H9 (cell line): ENCODE data around the gene PLA2G15. TPM values are rescaled to one million over a fixed set of nuclear protein-coding genes. Genes with fewer than 3 reads are reported as not detected.

Experiments used
- DNase-seq: peaks from one replicate; pipeline ENCODE4 v3.0.0-alpha.2; 2017
- H2AFZ ChIP-seq: one replicate; pipeline ENCODE4 v1.6.1; 2013; ENCODE audit warnings: mild to moderate bottlenecking, low read length, control low read depth, moderate library complexity
- H2AK5ac ChIP-seq: 2 replicates; pipeline ENCODE4 v1.6.1; 2013; ENCODE audit warnings: low read length, control low read depth, mixed read lengths; ENCODE audit not compliant: insufficient read length
- H2BK120ac ChIP-seq: one replicate; pipeline ENCODE4 v1.6.1; 2013; ENCODE audit warnings: low read depth, mild to moderate bottlenecking, low read length, control low read depth, inconsistent platforms; ENCODE audit not compliant: poor library complexity, severe bottlenecking
- H2BK12ac ChIP-seq: 2 replicates; pipeline ENCODE4 v1.6.1; 2013; ENCODE audit warnings: low read length, control low read depth, mixed read lengths, low read depth; ENCODE audit not compliant: insufficient read length
- H2BK15ac ChIP-seq: 2 replicates; pipeline ENCODE4 v1.6.1; 2013; ENCODE audit warnings: low read depth, low read length, control low read depth
- H2BK20ac ChIP-seq: one replicate; pipeline ENCODE4 v1.6.1; 2013; ENCODE audit warnings: low read depth, mild to moderate bottlenecking, low read length, control low read depth, inconsistent platforms; ENCODE audit not compliant: poor library complexity, severe bottlenecking
- H2BK5ac ChIP-seq: 2 replicates; pipeline ENCODE4 v1.6.1; 2013; ENCODE audit warnings: low read length, control low read depth, mixed read lengths; ENCODE audit not compliant: insufficient read length
- H3K14ac ChIP-seq: 2 replicates; pipeline ENCODE4 v1.6.1; 2013; ENCODE audit warnings: low read length, control low read depth; ENCODE audit not compliant: insufficient read depth
- H3K18ac ChIP-seq: 2 replicates; pipeline ENCODE4 v1.6.1; 2013; ENCODE audit warnings: low read depth, mild to moderate bottlenecking, mixed read lengths, low read length, control low read depth; ENCODE audit not compliant: insufficient read length
- H3K23ac ChIP-seq: 2 replicates; pipeline ENCODE4 v1.6.1; 2013; ENCODE audit warnings: low read length, control low read depth, mixed read lengths, low read depth; ENCODE audit not compliant: insufficient read length
- H3K23me2 ChIP-seq: 2 replicates; pipeline ENCODE4 v1.6.1; 2013; ENCODE audit warnings: low read depth, mild to moderate bottlenecking, mixed read lengths, low read length, control low read depth; ENCODE audit not compliant: insufficient read length, poor library complexity, severe bottlenecking
- H3K27ac ChIP-seq: 2 replicates; pipeline ENCODE4 v1.5.1; 2013; ENCODE audit warnings: low read length, control low read depth, mixed read lengths, low read depth; ENCODE audit not compliant: insufficient read length
- H3K27me3 ChIP-seq: 2 replicates; pipeline ENCODE4 v1.6.1; 2013; ENCODE audit warnings: low read length, control low read depth, inconsistent platforms; ENCODE audit not compliant: insufficient read depth
- H3K4ac ChIP-seq: 2 replicates; pipeline ENCODE4 v1.6.1; 2013; ENCODE audit warnings: low read depth, mild to moderate bottlenecking, control low read depth, inconsistent platforms, low read length, moderate library complexity
- H3K4me1 ChIP-seq: 2 replicates; pipeline ENCODE4 v1.6.1; 2013; ENCODE audit warnings: low read length, control low read depth, inconsistent platforms; ENCODE audit not compliant: insufficient read depth
- H3K4me2 ChIP-seq: 2 replicates; pipeline ENCODE4 v1.6.1; 2013; ENCODE audit warnings: low read length, control low read depth, mixed read lengths; ENCODE audit not compliant: insufficient read length, insufficient read depth
- H3K56ac ChIP-seq: 2 replicates; pipeline ENCODE4 v1.6.1; 2013; ENCODE audit warnings: low read depth, mild to moderate bottlenecking, mixed read lengths, low read length, control low read depth; ENCODE audit not compliant: insufficient read length
- H3K79me1 ChIP-seq: 2 replicates; pipeline ENCODE4 v1.6.1; 2013; ENCODE audit warnings: low read depth, mild to moderate bottlenecking, moderate library complexity, low read length, control low read depth, inconsistent platforms; ENCODE audit not compliant: insufficient read depth, poor library complexity, severe bottlenecking
- H3K79me2 ChIP-seq: 2 replicates; pipeline ENCODE4 v1.6.1; 2013; ENCODE audit warnings: low read length, control low read depth, inconsistent platforms; ENCODE audit not compliant: insufficient read depth
- H3K9ac ChIP-seq: 2 replicates; pipeline ENCODE4 v1.6.1; 2013; ENCODE audit warnings: low read length, control low read depth, mixed read lengths; ENCODE audit not compliant: insufficient read length; ENCODE audit errors: extremely low read depth
- H3K9me3 ChIP-seq: one replicate; pipeline ENCODE4 v1.6.1; 2013; ENCODE audit warnings: low read depth, low read length, inconsistent platforms; ENCODE audit not compliant: control insufficient read depth
- H3T11ph ChIP-seq: one replicate; pipeline ENCODE4 v1.6.1; 2013; ENCODE audit warnings: mild to moderate bottlenecking, low read length, control low read depth, inconsistent platforms
- H4K20me1 ChIP-seq: one replicate; pipeline ENCODE4 v1.6.1; 2013; ENCODE audit not compliant: control insufficient read depth, insufficient read length, insufficient read depth
- H4K5ac ChIP-seq: 2 replicates; pipeline ENCODE4 v1.6.1; 2013; ENCODE audit warnings: low read depth, mild to moderate bottlenecking, mixed read lengths, low read length, control low read depth; ENCODE audit not compliant: insufficient read length
- H4K8ac ChIP-seq: replicated peaks from 2 replicates; pipeline ENCODE4 v1.6.1; 2013; ENCODE audit warnings: low read length, control low read depth, mixed read lengths, low read depth; ENCODE audit not compliant: insufficient read length
- H4K91ac ChIP-seq: 2 replicates; pipeline ENCODE4 v1.6.1; 2013; ENCODE audit warnings: low read depth, mild to moderate bottlenecking, moderate library complexity, mixed read lengths, low read length, control low read depth; ENCODE audit not compliant: insufficient read length
- H3K27ac Mint-ChIP-seq, 3 experiments: 2 replicates in 2 of 3; 3 replicates in 1 of 3; pipeline ENCODE4 v1.8.0; 2020 to 2021; ENCODE audit warnings: mixed read lengths in 3 of 3, mild to moderate bottlenecking in 1 of 3, moderate library complexity in 1 of 3
- H3K27me3 Mint-ChIP-seq: 2 replicates; pipeline ENCODE4 v1.8.0; 2021; ENCODE audit warnings: low read depth, mild to moderate bottlenecking, moderate library complexity, mixed read lengths
- H3K36me3 Mint-ChIP-seq, 3 experiments: 2 replicates in 2 of 3; 3 replicates in 1 of 3; pipeline ENCODE4 v1.8.0; 2020 to 2021; ENCODE audit warnings: low read depth in 3 of 3, mixed read lengths in 3 of 3; ENCODE audit not compliant: insufficient read depth in 1 of 3
- H3K4me1 Mint-ChIP-seq, 2 experiments: 2 replicates each; pipeline ENCODE4 v1.8.0; 2020; ENCODE audit warnings: mixed read lengths in 2 of 2
- H3K4me3 Mint-ChIP-seq, 2 experiments: 2 replicates in 1 of 2; 3 replicates in 1 of 2; pipeline ENCODE4 v1.8.0; 2020 to 2021; ENCODE audit warnings: mild to moderate bottlenecking in 2 of 2, mixed read lengths in 2 of 2, moderate library complexity in 1 of 2
- H3K9me3 Mint-ChIP-seq, 2 experiments: 2 replicates in 1 of 2; 3 replicates in 1 of 2; pipeline ENCODE4 v1.8.0; 2020; ENCODE audit warnings: mild to moderate bottlenecking in 2 of 2, mixed read lengths in 2 of 2, moderate library complexity in 1 of 2
- CTCF ChIP-seq: fragments of 200-600 bp; sonication (generic); conservative IDR thresholded peaks from 3 replicates; pipeline ENCODE4 v1.8.0; 2021; ENCODE audit warnings: antibody characterized with exemption, mild to moderate bottlenecking
- WGBS: extraction: QIAGEN DNeasy Blood & Tissue Kit; methylation state at CpG from one replicate; pipeline ENCODE4 v1.1.7; 2013; ENCODE audit warnings: missing lambda C conversion rate, low lambda C conversion rate, mixed read lengths; ENCODE audit not compliant: insufficient read length; ENCODE audit errors: extremely low coverage; 5-methylcytosine and 5-hydroxymethylcytosine counted together
- total RNA-seq: library from RNA; stranded (reverse); gene quantifications from 2 replicates; pipeline ENCODE4 v1.2.1, GENCODE V29; 2021

Gene PLA2G15
- total RNA-seq, 1 experiment from 2014 or later = 11.0 TPM

GRCh38 chr16:68227850-68228553 lies 17.2 kb upstream of the PLA2G15 start:
- no peak for DNase-seq
- no peak for TF ChIP-seq CTCF
- no peak overlapping the region for H2BK15ac ChIP-seq
- no peak overlapping the region for H3K56ac ChIP-seq
- no peaks in the 10 kb centered on the region for H3K23me2 ChIP-seq
- no peak overlapping the region for H3K9ac ChIP-seq
- H3K79me1 ChIP-seq = no peaks in the 10 kb centered on the region
- H4K20me1 ChIP-seq = no peaks in the 10 kb centered on the region
- H3K18ac ChIP-seq = no peak overlapping the region
- H2BK5ac ChIP-seq = no peak overlapping the region
- H2BK120ac ChIP-seq = no peak overlapping the region
- H3K9me3 Mint-ChIP-seq = no peaks in the 10 kb centered on the region
- no peaks in the 10 kb centered on the region for H3K9me3 ChIP-seq
- peak overlapping the region in 1 of 2 experiments; percentile 12; a peak in 1 of 5 replicates for H3K4me3 Mint-ChIP-seq
- no peak overlapping the region for H3K14ac ChIP-seq
- peaks cover 0 to 2% of the 10 kb centered on the region in 2 experiments; a peak in 1 of 4 replicates for H3K4me1 Mint-ChIP-seq
- 0 out of 7 replicates have a peak overlapping the region, but pooled peaks of 1 of the 3 experiments have one; percentile 50 for H3K27ac Mint-ChIP-seq
- H4K91ac ChIP-seq = no peak overlapping the region
- H3K79me2 ChIP-seq = no peaks in the 10 kb centered on the region
- peaks cover 9 to 46% (median 40%) of the 10 kb centered on the region in 3 experiments; a peak in 6 of 7 replicates for H3K36me3 Mint-ChIP-seq
- no peaks in the 10 kb centered on the region for H3K27me3 Mint-ChIP-seq
- no peak overlapping the region for H2BK12ac ChIP-seq
- H2AK5ac ChIP-seq = no peak overlapping the region
- H3T11ph ChIP-seq = no peak overlapping the region
- WGBS = no CpG with 5 or more reads among the region's 2 CpGs
- no peak overlapping the region for H3K23ac ChIP-seq
- H3K27me3 ChIP-seq = no peaks in the 10 kb centered on the region
- no peak overlapping the region for H3K27ac ChIP-seq
- H2BK20ac ChIP-seq = no peak overlapping the region
- H3K4me1 ChIP-seq = no peaks in the 10 kb centered on the region
- H2AFZ ChIP-seq = no peak overlapping the region
- no peak overlapping the region for H3K4me2 ChIP-seq
- H3K4ac ChIP-seq = no peak overlapping the region
- no peak overlapping the region for H4K8ac ChIP-seq
- no peak overlapping the region for H4K5ac ChIP-seq
